PC-9 (cell line): ENCODE results near the gene MUC22. TPM values are rescaled to one million over a fixed set of nuclear protein-coding genes. Genes with fewer than 3 reads are reported as not detected.
A peak's percentile ranks its signal among the peaks of the same experiment; 100 is the strongest.
"Not testable (repeated sequence)": the region's sequence is repeated elsewhere in the genome, so short reads cannot be mapped to it uniquely, and the experiment has no call there.

ENCODE experiments used
- BruUV-seq: library from RNA; stranded (reverse); fragments of 400-500 nt; replicated peaks from 2 replicates; lab custom pipeline; 2021; lab: Mats Ljungman, UMichigan
- CTCF ChIA-PET: fragments of 300-600 bp; sonication (Branson Sonifier 250); formaldehyde crosslinking; loops from one replicate; lab custom pipeline; 2022; ENCODE audit warnings: antibody characterized with exemption; lab: Charles Lee
- POLR2A ChIA-PET: fragments of 300-600 bp; sonication (Branson Sonifier 250); formaldehyde crosslinking; loops from one replicate; lab custom pipeline; 2022; ENCODE audit warnings: antibody characterized with exemption; ENCODE audit not compliant: unreplicated experiment; lab: Charles Lee
- DNase-seq, 2 experiments: peaks; one replicate each; pipeline versions ENCODE4 v3.0.0 to v3.0.0-alpha.2; 2015 to 2022; ENCODE audit warnings: mixed read lengths in 1 of 2
- H2AFZ ChIP-seq: fragments of 200-600 bp; sonication (generic); 2 replicates; pipeline ENCODE4 v1.8.1; 2017; ENCODE audit warnings: antibody characterized with exemption
- H3F3A ChIP-seq: fragments of 200-600 bp; sonication (generic); 2 replicates; pipeline ENCODE4 v1.8.1; 2017; ENCODE audit warnings: antibody characterized with exemption, mild to moderate bottlenecking, low read depth; ENCODE audit not compliant: insufficient read depth
- H3K27ac ChIP-seq: fragments of 200-600 bp; sonication (generic); 2 replicates; pipeline ENCODE4 v1.6.1; 2016; ENCODE audit warnings: mixed run types
- H3K27me3 ChIP-seq: fragments of 200-600 bp; sonication (generic); 2 replicates; pipeline ENCODE4 v1.6.1; 2016; ENCODE audit warnings: low read depth, mixed run types; ENCODE audit not compliant: insufficient read depth
- H3K36me3 ChIP-seq: fragments of 200-600 bp; sonication (generic); 2 replicates; pipeline ENCODE4 v1.6.1; 2016; ENCODE audit warnings: low read depth, mixed run types
- H3K4me1 ChIP-seq: fragments of 200-600 bp; sonication (generic); replicated peaks from 2 replicates; pipeline ENCODE4 v1.6.1; 2016; ENCODE audit warnings: mixed run types; ENCODE audit not compliant: insufficient read depth
- H3K4me2 ChIP-seq: fragments of 200-600 bp; sonication (generic); 2 replicates; pipeline ENCODE4 v1.6.1; 2017; ENCODE audit warnings: mixed run types
- H3K4me3 ChIP-seq: fragments of 200-600 bp; sonication (generic); 2 replicates; pipeline ENCODE4 v1.6.1; 2016; ENCODE audit warnings: mixed run types
- H3K79me2 ChIP-seq: fragments of 200-600 bp; sonication (generic); 2 replicates; pipeline ENCODE4 v1.6.1; 2017; ENCODE audit warnings: low read depth, mixed run types
- H3K9me2 ChIP-seq: fragments of 200-600 bp; sonication (generic); 2 replicates; pipeline ENCODE4 v1.8.1; 2017; ENCODE audit warnings: mild to moderate bottlenecking; ENCODE audit not compliant: insufficient read depth
- H3K9me3 ChIP-seq: fragments of 200-600 bp; sonication (generic); 2 replicates; pipeline ENCODE4 v1.8.1; 2016; ENCODE audit warnings: low read depth; ENCODE audit not compliant: insufficient read depth
- H4K20me1 ChIP-seq: fragments of 200-600 bp; sonication (generic); 2 replicates; pipeline ENCODE4 v1.8.1; 2017; ENCODE audit not compliant: insufficient read depth
- CTCF ChIP-seq: fragments of 200-600 bp; sonication (generic); conservative IDR thresholded peaks from 2 replicates; pipeline ENCODE4 v1.6.1; 2017; ENCODE audit warnings: mixed run types, antibody characterized with exemption, mild to moderate bottlenecking, moderate library complexity
- EZH2 ChIP-seq: fragments of 200-600 bp; sonication (generic); IDR thresholded peaks from 2 replicates; pipeline ENCODE4 v1.8.0; 2017; ENCODE audit warnings: antibody characterized with exemption, low read depth
- intact Hi-C: fragments of 100-400 bp; cut with micrococcal nuclease; formaldehyde crosslinking; loops from one replicate; pipeline ENCODE4 v1.10.0; 2022; ENCODE audit not compliant: unreplicated experiment
- total RNA-seq: library from RNA; stranded (reverse); gene quantifications from 2 replicates; pipeline ENCODE4 v1.2.3, GENCODE V29; 2021

Gene MUC22
- total RNA-seq, 1 experiment from 2014 or later, result not detected

GRCh38 chr6:31048099-31048498 lies 37.8 kb downstream of the MUC22 start:
- no peak for TF ChIP-seq EZH2
- TF ChIP-seq CTCF, result no peak
- Histone ChIP-seq H3F3A (peaks cover 12% of the 10 kb centered on the region; the same call in 1 of the 2 replicates), H3K9me3 (no peaks in the 10 kb centered on the region), H3K27me3 (no peaks in the 10 kb centered on the region), H3K79me2 (no peaks in the 10 kb centered on the region), H3K27ac (peak overlapping the region; percentile 39; the same call in 1 of the 2 replicates), H2AFZ (0 out of 2 replicates have a peak overlapping the region, but pooled peaks have one; percentile 4), H3K9me2 (no peaks in the 10 kb centered on the region), H3K4me3 (no peak overlapping the region), H3K4me2 (peak overlapping the region; percentile 42; the same call in 1 of the 2 replicates), H4K20me1 (no peaks in the 10 kb centered on the region), H3K36me3 (no peaks in the 10 kb centered on the region), H3K4me1 (peaks cover 16% of the 10 kb centered on the region)
- DNase-seq, result peak in 1 of 2 experiments; percentile 87
- POLR2A ChIA-PET, result no interaction called here
- CTCF ChIA-PET, result interaction anchor here (0.6 kb wide), 1 partner anchor 67 kb away, joined by 3 read pairs; no protein-coding TSS in a partner anchor
- no TSS peak for BruUV-seq
- intact Hi-C loops, result no loop called here

- no TSS peak for BruUV-seq
- H3K79me2 ChIP-seq, result no peaks in the 10 kb centered on the region
- no peaks in the 10 kb centered on the region for H3K36me3 ChIP-seq
- H3K4me3 ChIP-seq, result no peak overlapping the region
- DNase-seq, result no peak
- no peaks in the 10 kb centered on the region for H3K27me3 ChIP-seq
- intact Hi-C loops, result no loop called here
- no peak overlapping the region for H2AFZ ChIP-seq
- H3K9me2 ChIP-seq, result no peaks in the 10 kb centered on the region
- TF ChIP-seq EZH2, result no peak
- TF ChIP-seq CTCF, result no peak
- peaks cover 16% of the 10 kb centered on the region for H3K4me1 ChIP-seq
- H3F3A ChIP-seq, result peaks cover 12% of the 10 kb centered on the region; the same call in 1 of the 2 replicates
- H4K20me1 ChIP-seq, result no peaks in the 10 kb centered on the region
- no peak overlapping the region for H3K27ac ChIP-seq
- H3K9me3 ChIP-seq, result no peaks in the 10 kb centered on the region
- H3K4me2 ChIP-seq, result no peak overlapping the region
- ChIA-PET CTCF (no interaction called here), POLR2A (no interaction called here)
Observed at GRCh38 chr6:31049518-31049917, 39.2 kb downstream of the MUC22 start.

- H3K9me2 ChIP-seq, BruUV-seq, H2AFZ ChIP-seq, H3K27ac ChIP-seq, H3K36me3 ChIP-seq, H3K27me3 ChIP-seq, POLR2A ChIA-PET, H3K4me2 ChIP-seq, H3K9me3 ChIP-seq, intact Hi-C loops, DNase-seq, H4K20me1 ChIP-seq, CTCF ChIA-PET, H3K4me3 ChIP-seq, H3K79me2 ChIP-seq: not testable (repeated sequence)
- peaks cover 22% of the 10 kb centered on the region for H3K4me1 ChIP-seq
- peaks cover 20% of the 10 kb centered on the region for H3F3A ChIP-seq
Observed at GRCh38 chr6:31053187-31053586, 42.9 kb downstream of the MUC22 start.

GRCh38 chr6:31053873-31054272 lies 43.6 kb downstream of the MUC22 start:
- no peak overlapping the region for H2AFZ ChIP-seq
- no peak overlapping the region for H3K4me3 ChIP-seq
- intact Hi-C loops, result no loop called here
- ChIA-PET POLR2A (no interaction called here), CTCF (no interaction called here)
- H3F3A ChIP-seq, result peaks cover 22% of the 10 kb centered on the region
- no peaks in the 10 kb centered on the region for H4K20me1 ChIP-seq
- H3K27me3 ChIP-seq, result no peaks in the 10 kb centered on the region
- no peaks in the 10 kb centered on the region for H3K79me2 ChIP-seq
- no peak for DNase-seq
- H3K27ac ChIP-seq, result no peak overlapping the region
- no peaks in the 10 kb centered on the region for H3K9me2 ChIP-seq
- H3K4me2 ChIP-seq, result no peak overlapping the region
- no TSS peak for BruUV-seq
- H3K9me3 ChIP-seq, result no peaks in the 10 kb centered on the region
- peaks cover 24% of the 10 kb centered on the region for H3K4me1 ChIP-seq
- no peaks in the 10 kb centered on the region for H3K36me3 ChIP-seq
- TF ChIP-seq CTCF, result no peak
- no peak for TF ChIP-seq EZH2
